Psoas muscle (tissue), 8 donors: ENCODE data around the gene COL23A1. TPM values are rescaled to one million over a fixed set of nuclear protein-coding genes. Genes with fewer than 3 reads are reported as not detected.
"Not testable (repeated sequence)": the region's sequence is repeated elsewhere in the genome, so short reads cannot be mapped to it uniquely, and the experiment has no call there.

Experiments
- ATAC-seq, 4 donors: fragments of 200-7000 bp; cut with Tn5 transposase; one replicate each; pipeline ENCODE4 v1.9.1; 2020; ENCODE audit warnings: moderate library complexity in 3 of 4, mild to moderate bottlenecking in 2 of 4
- DNase-seq, 2 donors: peaks; one replicate each; pipeline ENCODE4 v3.0.0-alpha.2; 2020
- H3K27ac ChIP-seq: fragments of 200-600 bp; one replicate; pipeline ENCODE4 v1.8.0; 2022
- H3K27me3 ChIP-seq, 3 donors: fragments of 200-600 bp in 1 of 3; one replicate each; pipeline versions ENCODE4 v1.6.1 to v1.8.0; 2013 to 2022; ENCODE audit warnings: low read length in 2 of 3, mild to moderate bottlenecking in 2 of 3, moderate library complexity in 1 of 3; ENCODE audit not compliant: insufficient read depth in 3 of 3
- H3K36me3 ChIP-seq, 2 donors: fragments of 200-600 bp in 1 of 2; one replicate each; pipeline versions ENCODE4 v1.6.1 to v1.8.0; 2013 to 2022; ENCODE audit warnings: low read depth in 1 of 2, mild to moderate bottlenecking in 1 of 2, moderate library complexity in 1 of 2; ENCODE audit not compliant: insufficient read depth in 1 of 2
- H3K4me1 ChIP-seq: fragments of 200-600 bp; one replicate; pipeline ENCODE4 v1.8.0; 2022
- H3K4me3 ChIP-seq: fragments of 200-600 bp; one replicate; pipeline ENCODE4 v1.8.0; 2022; ENCODE audit warnings: mild to moderate bottlenecking
- H3K9me3 ChIP-seq: fragments of 200-600 bp; one replicate; pipeline ENCODE4 v1.8.0; 2022
- WGBS, 3 donors: extraction: QIAGEN DNeasy Blood & Tissue Kit; methylation state at CpG; one replicate each; pipeline versions ENCODE4 v1.1.6 to v1.1.7; 2013; 5-methylcytosine and 5-hydroxymethylcytosine counted together
- intact Hi-C, 2 donors: fragments of 100-400 bp; cut with DNase I; formaldehyde crosslinking; loops; one replicate each; pipeline versions ENCODE4 v1.11.0 to v1.14.2; 2022
- polyA plus RNA-seq, 3 donors: library from polyadenylated mRNA; stranded (reverse); fragments of 200-250 nt; gene quantifications; one replicate each; pipeline ENCODE4 v1.2.3, GENCODE V29; 2013
- total RNA-seq, 4 donors: library from RNA; stranded (reverse); fragmentation: NEBNext Ultra II Directional in 2 of 4; extraction: Animal tissue kit (Norgen Biotek cat#: 25700) in 2 of 4; gene quantifications; one replicate each; pipeline versions ENCODE4 v1.2.1 to v1.2.4, GENCODE V29; 2021 to 2023
- TF ChIP-seq, protein P1 (sequence below): fragments of 200-600 bp; IDR thresholded peaks from one replicate; pipeline ENCODE4 v1.8.0; 2022; ENCODE audit warnings: antibody characterized with exemption
- donor health status: healthy with polysubstance abuse.
- donor health status: DM: no; HTN: no; CAD: no; lungs with moderate emphysema.
- donor health status: Bipolar disorder and iron deficiency.
- donor health status: healthy.
- donor health status: DM: yes; HTN: yes; CAD: no.
- donor health status: DM: no; HTN: no; CAD: no.
- donor health status: DM: no; HTN: no; CAD: no.
- donor health status: DM: yes; HTN: yes; CAD: no.

COL23A1 gene
- total and polyA plus RNA-seq, 7 donors, result 0.66 to 3.0 (median 1.2) TPM

DNA sequence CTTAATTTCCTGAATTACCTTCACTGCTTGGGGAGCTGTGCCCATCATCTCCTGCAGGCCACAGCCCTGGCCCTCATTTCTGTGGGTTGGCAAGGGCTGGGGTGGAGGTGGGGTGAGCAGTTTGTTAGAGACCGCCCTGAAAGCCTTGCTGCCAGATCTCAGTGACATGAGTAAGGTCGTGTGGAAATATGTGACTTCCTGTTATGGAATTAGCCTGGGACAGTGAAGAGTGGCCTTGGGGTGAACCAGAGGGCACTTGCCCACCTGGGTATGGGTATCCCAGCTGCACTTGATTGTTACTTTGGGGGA is 388.3 kb downstream of the COL23A1 start:
- peaks cover 8% of the 10 kb centered on the region for H3K4me1 ChIP-seq
- 31 to 38% (median 38%) methylated on average over 2 of the region's 2 CpGs for WGBS, 3 donors
- DNase-seq (no peak), ATAC-seq (no peak)
- intact Hi-C loops, result no loop called here
- no peaks in the 10 kb centered on the region for H3K27me3 ChIP-seq
- H3K27ac ChIP-seq, result no peak overlapping the region
- H3K36me3 ChIP-seq, result peaks cover 3 to 12% of the 10 kb centered on the region in 2 donors
- H3K9me3 ChIP-seq, result no peaks in the 10 kb centered on the region
- no peak overlapping the region for H3K4me3 ChIP-seq
- TF ChIP-seq, protein P1, sequence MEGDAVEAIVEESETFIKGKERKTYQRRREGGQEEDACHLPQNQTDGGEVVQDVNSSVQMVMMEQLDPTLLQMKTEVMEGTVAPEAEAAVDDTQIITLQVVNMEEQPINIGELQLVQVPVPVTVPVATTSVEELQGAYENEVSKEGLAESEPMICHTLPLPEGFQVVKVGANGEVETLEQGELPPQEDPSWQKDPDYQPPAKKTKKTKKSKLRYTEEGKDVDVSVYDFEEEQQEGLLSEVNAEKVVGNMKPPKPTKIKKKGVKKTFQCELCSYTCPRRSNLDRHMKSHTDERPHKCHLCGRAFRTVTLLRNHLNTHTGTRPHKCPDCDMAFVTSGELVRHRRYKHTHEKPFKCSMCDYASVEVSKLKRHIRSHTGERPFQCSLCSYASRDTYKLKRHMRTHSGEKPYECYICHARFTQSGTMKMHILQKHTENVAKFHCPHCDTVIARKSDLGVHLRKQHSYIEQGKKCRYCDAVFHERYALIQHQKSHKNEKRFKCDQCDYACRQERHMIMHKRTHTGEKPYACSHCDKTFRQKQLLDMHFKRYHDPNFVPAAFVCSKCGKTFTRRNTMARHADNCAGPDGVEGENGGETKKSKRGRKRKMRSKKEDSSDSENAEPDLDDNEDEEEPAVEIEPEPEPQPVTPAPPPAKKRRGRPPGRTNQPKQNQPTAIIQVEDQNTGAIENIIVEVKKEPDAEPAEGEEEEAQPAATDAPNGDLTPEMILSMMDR, result no peak

DNA sequence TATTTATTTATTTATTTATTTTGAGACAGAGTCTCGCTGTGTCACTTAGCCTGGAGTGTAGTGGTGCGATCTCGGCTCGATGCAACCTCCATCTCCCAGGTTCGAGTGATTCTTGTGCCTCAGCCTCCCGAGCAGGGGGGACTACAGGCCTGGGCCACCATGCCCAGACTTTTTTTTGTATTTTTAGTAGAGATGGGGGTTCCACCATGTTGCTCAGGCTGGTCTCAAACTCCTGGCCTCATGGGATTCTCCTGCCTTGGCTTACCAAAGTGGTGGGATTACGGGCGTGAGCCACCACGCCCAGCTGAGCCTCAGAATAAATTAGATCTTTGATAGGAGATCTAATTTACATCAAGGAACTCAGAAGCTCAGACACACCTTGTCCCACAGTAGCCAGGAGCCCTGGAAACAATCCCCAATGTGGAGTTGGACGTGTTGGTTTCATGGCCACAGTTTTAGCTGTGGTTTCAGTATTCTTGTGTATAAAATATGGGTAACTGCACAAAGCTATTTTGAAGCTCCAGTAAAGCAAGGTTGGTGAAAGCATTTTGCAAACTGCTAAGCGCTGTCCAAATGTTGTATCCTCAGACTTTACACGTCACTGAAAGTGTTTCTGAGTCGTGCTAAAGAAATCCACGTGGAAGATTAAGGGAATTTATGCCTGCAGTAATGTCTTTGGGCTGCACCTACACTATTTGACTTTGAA is 388.8 kb downstream of the COL23A1 start:
- Histone ChIP-seq H3K27ac (no peak overlapping the region), H3K4me3 (no peak overlapping the region), H3K36me3 (peaks cover 0 to 7% of the 10 kb centered on the region in 2 donors), H3K4me1 (peaks cover 3% of the 10 kb centered on the region), H3K9me3 (no peaks in the 10 kb centered on the region), H3K27me3 (no peaks in the 10 kb centered on the region)
- no peak for ATAC-seq
- intact Hi-C loops, result no loop called here
- DNase-seq, result no peak
- WGBS, 3 donors, result 83 to 87% (median 85%) methylated on average over 14 of the region's 14 CpGs
- TF ChIP-seq, protein P1, result no peak

DNA sequence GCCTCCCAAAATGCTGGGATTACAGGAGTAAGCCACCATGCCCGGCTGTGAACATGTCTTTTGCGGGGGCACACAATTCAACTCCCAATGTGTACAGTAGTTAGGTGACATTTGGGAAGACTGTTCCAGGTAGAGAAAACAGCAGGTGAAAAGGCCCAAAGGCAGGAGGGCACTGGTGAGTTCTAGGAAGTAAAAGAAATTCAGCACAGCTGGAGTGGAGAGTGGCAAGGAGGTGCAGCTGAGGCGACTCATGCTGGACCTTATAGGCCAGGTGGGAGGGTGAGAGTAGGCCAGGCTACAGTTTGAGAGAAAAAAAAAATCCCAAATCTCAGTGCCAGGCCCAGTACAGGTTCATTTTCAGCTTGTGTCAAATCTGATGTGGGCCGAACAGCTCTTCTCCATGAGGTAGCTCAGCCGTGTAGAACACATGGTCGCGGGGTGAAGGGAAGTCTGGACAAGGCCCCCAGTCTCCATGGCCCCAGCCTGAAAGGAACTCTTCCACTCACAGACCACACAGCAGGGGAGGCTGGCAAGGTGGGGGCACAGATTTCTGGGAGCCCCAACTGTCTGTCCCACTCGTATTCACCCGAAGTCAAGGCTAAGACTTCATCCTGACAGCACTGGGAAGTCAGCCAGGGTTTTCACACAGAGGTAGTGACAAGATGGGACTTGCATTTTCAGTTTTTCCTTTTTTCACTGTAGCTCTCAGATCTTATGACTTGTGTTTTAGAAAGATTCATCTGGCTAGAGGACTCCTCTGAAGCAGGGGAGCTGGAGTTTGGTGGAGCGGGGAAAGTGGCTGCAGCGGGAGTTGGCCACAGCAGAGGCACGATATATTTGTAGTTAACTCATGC is 390.4 kb downstream of the COL23A1 start:
- 83 to 86% (median 84%) methylated on average over 12 of the region's 12 CpGs for WGBS, 3 donors
- H3K4me1 ChIP-seq, result no peaks in the 10 kb centered on the region
- ATAC-seq (no peak), DNase-seq (no peak)
- H3K27me3 ChIP-seq, result no peaks in the 10 kb centered on the region
- H3K27ac ChIP-seq, result no peak overlapping the region
- H3K9me3 ChIP-seq, result no peaks in the 10 kb centered on the region
- TF ChIP-seq, protein P1, result no peak
- intact Hi-C loops, result no loop called here
- no peak overlapping the region for H3K4me3 ChIP-seq
- H3K36me3 ChIP-seq, result no peaks in the 10 kb centered on the region

DNA sequence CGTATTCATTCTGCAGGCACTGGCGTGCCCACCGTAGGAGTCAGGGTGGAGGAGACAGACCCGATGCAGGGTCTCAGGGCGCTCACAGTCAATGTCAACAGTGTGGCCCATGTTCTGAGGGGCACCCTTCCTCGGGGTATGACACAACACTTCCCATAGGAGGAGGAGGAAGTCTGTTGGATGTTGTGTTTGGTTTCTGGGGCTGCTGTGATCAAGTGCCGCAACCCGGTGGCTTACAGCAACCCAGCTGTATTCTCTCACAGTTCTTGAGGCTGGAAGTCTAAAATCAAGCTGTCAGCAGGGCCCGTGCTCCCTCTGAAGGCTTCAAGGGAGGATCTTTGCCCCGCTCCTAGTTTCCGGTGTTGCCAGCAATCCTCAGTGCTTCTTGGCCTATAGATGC is 391.5 kb downstream of the COL23A1 start:
- H3K4me1 ChIP-seq, result no peaks in the 10 kb centered on the region
- no peak for ATAC-seq
- H3K9me3 ChIP-seq, result no peaks in the 10 kb centered on the region
- TF ChIP-seq, protein P1, result no peak
- DNase-seq, result no peak
- intact Hi-C loops, result no loop called here
- H3K36me3 ChIP-seq, result no peaks in the 10 kb centered on the region
- H3K27ac ChIP-seq, result no peak overlapping the region
- H3K27me3 ChIP-seq, result no peaks in the 10 kb centered on the region
- H3K4me3 ChIP-seq, result no peak overlapping the region
- 84 to 91% (median 88%) methylated on average over 11 of the region's 11 CpGs for WGBS, 3 donors

DNA sequence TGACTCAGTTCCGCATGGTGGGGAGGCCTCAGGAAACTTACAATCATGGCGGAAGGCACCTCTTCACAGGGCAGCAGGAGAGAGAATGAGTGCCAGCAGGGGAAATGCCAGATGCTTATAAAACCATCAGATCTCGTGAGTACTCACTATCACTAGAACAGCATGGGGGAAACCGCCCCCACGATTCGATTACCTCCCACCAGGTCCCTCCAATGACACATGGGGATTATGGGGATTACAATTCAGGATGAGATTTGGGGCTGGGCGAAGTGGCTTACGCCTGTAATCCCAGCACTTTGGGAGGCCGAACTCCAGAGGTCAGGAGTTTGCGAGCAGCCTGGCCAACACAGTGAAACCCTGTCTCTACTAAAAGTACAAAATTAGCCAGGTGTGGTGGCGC is 392.0 kb downstream of the COL23A1 start:
- H3K27ac ChIP-seq, H3K27me3 ChIP-seq, H3K4me3 ChIP-seq, DNase-seq, intact Hi-C loops, H3K9me3 ChIP-seq, ATAC-seq, H3K4me1 ChIP-seq, H3K36me3 ChIP-seq: not testable (repeated sequence)
- whole genome bisulfite sequencing, 3 donors, result 70 to 88% (median 84%) methylated on average over 10 to 11 of the region's 11 CpGs
